ENCODE measurements around the gene RAB1B.

- TF ChIP-seq CTCF (IDR thresholded peaks at IDR 0.05 in 2 of 3, conservative IDR thresholded peaks at IDR 0.05 in 1 of 3; ENCODE audit: borderline replicate concordance in 1 of 3, insufficient read depth in 1 of 3, low read depth in 2 of 3, low read length in 2 of 3) (no peak), POLR2AphosphoS5 (IDR thresholded peaks at IDR 0.05; ENCODE audit: low read depth, low read length) (no peak), REST (IDR thresholded peaks at IDR 0.05; ENCODE audit: low read depth) (no peak), RAD21 (IDR thresholded peaks at IDR 0.05; ENCODE audit: low read depth) (no peak), POLR2A (IDR thresholded peaks at IDR 0.05; ENCODE audit: borderline replicate concordance, extremely low read depth, insufficient read depth, insufficient read length) (no peak), EZH2 (IDR thresholded peaks at IDR 0.05) (no peak)
Observed at GRCh38 chr11:66294626-66295620, 26.5 kb downstream of the RAB1B start.
